Large intestine (tissue), 3 donors: ENCODE data around the gene CMIP. TPM values are rescaled to one million over a fixed set of nuclear protein-coding genes. Genes with fewer than 3 reads are reported as not detected.

Source experiments
- DNase-seq, 2 donors: peaks; one replicate each; pipeline versions ENCODE4 v3.0.0 to v3.0.0-alpha.2; 2013
- H3K27ac ChIP-seq: one replicate; pipeline ENCODE4 v1.5.1; 2013; ENCODE audit warnings: low read length
- H3K27me3 ChIP-seq: 2 replicates; pipeline ENCODE4 v1.6.1; 2013; ENCODE audit warnings: low read length; ENCODE audit not compliant: control insufficient read depth, insufficient read depth
- H3K36me3 ChIP-seq: 2 replicates; pipeline ENCODE4 v1.6.1; 2013; ENCODE audit warnings: low read length; ENCODE audit not compliant: control insufficient read depth, insufficient read depth
- H3K4me1 ChIP-seq: one replicate; pipeline ENCODE4 v1.6.1; 2013; ENCODE audit warnings: low read length; ENCODE audit not compliant: control insufficient read depth, insufficient read depth
- H3K4me3 ChIP-seq: one replicate; pipeline ENCODE4 v1.5.1; 2013; ENCODE audit warnings: low read length
- H3K9me3 ChIP-seq: one replicate; pipeline ENCODE4 v1.6.1; 2013; ENCODE audit warnings: mild to moderate bottlenecking, low read depth, low read length, moderate library complexity; ENCODE audit not compliant: control insufficient read depth
- WGBS: methylation state at CpG from one replicate; pipeline ENCODE4 v1.1.5; 2013; ENCODE audit warnings: low lambda C conversion rate; ENCODE audit not compliant: insufficient coverage; 5-methylcytosine and 5-hydroxymethylcytosine counted together
- polyA plus RNA-seq: library from polyadenylated mRNA; unstranded; fragments of 120-200 nt; gene quantifications from one replicate; pipeline ENCODE4 v1.2.1, GENCODE V29; 2013

The CMIP gene
- polyA plus RNA-seq, 1 donor: 64.5 TPM

DNA sequence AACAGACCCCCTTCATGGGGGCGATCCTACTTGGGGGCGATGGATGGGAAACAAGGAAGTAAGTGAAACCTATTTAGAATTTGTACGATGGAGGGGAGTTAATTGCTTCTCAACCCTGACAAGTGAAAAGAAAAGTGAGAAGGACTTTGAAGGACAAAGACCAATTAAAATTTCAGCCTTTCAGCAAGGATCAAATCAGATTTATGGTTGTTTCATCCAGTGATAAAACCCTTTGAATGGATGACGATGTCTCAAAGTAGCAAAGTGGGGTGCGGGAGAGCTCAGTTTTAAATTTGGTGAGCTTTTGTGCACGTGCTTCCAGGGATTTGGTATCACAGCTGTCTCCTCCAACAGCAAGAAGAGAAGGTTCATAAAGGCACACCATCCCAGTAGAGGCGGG lies 51.7 kb downstream of the CMIP start:
- no peak overlapping the region for H3K4me3 ChIP-seq
- no peaks in the 10 kb centered on the region for H3K27me3 ChIP-seq
- H3K36me3 ChIP-seq: peaks cover 19% of the 10 kb centered on the region
- WGBS: no CpG with 5 or more reads among the region's 7 CpGs
- no peak for DNase-seq
- H3K9me3 ChIP-seq: no peaks in the 10 kb centered on the region
- no peak overlapping the region for H3K27ac ChIP-seq
- H3K4me1 ChIP-seq: peaks cover 48% of the 10 kb centered on the region

DNA sequence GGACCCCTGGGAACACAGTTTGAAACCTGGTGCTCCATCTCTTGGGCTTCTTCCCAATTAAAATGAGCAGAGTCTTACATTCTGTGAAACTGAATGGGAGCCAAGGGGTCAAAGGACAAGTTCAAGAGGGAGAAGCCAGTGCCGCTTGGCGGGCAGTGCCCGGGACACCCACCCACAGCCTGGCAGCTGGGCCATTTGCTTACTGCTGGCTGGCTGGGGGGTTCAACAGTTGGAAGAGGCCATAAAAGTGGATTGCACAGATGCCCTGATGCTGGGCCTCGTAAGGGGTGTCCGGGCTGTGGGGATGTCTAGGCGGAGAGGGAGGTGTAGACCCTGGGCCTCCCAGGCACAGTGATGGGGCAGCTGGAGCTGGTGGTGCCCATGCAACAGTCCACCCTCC lies 52.1 kb downstream of the CMIP start:
- H3K9me3 ChIP-seq: no peaks in the 10 kb centered on the region
- DNase-seq: no peak
- H3K4me1 ChIP-seq: peaks cover 48% of the 10 kb centered on the region
- H3K36me3 ChIP-seq: peaks cover 17% of the 10 kb centered on the region
- WGBS: no CpG with 5 or more reads among the region's 6 CpGs
- H3K27me3 ChIP-seq: no peaks in the 10 kb centered on the region
- no peak overlapping the region for H3K27ac ChIP-seq
- no peak overlapping the region for H3K4me3 ChIP-seq

DNA sequence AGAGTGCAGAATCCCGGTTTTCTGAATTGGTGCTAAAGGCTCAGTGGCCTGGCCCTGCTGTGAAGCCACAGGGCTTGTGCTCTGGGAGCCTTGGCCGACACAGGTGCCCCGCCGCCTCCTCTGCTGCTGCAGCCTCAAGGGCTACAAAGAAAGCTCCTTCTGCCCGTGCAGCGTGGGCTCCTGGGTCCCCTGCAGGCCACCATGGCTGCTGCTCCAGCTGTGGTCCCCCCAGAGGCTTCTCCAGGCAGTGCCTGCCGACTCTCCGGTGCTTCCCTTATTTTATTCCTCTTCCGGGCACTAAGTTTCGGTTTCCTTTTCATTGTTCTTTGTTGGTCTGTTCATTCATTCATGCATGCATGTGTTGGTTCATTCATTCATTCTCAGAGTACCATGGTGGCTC lies 53.1 kb downstream of the CMIP start:
- no peak for DNase-seq
- no peak overlapping the region for H3K27ac ChIP-seq
- peaks cover 48% of the 10 kb centered on the region for H3K4me1 ChIP-seq
- H3K27me3 ChIP-seq: no peaks in the 10 kb centered on the region
- H3K36me3 ChIP-seq: peaks cover 15% of the 10 kb centered on the region
- H3K9me3 ChIP-seq: no peaks in the 10 kb centered on the region
- H3K4me3 ChIP-seq: no peak overlapping the region
- WGBS: 63% methylated on average over 2 of the region's 10 CpGs

DNA sequence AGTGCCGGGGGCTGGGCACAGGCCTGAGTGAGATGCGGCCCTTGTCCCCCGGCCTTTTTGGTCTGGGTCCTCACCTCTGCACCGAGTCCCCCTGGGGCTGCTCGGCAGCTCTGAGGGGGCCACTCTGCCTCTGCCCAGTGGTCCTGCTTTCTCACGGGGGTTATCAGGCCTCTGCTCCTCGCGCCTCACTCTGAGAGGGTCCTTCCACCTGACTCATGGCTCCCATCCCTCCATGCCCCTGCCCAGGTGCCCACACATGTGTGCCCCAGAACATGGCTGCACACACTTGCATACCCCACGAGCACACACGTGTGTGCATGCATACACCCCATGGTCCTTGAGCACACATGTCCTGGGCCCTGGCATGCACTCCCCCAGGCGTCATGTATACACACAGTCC lies 53.7 kb downstream of the CMIP start:
- peaks cover 44% of the 10 kb centered on the region for H3K4me1 ChIP-seq

DNA sequence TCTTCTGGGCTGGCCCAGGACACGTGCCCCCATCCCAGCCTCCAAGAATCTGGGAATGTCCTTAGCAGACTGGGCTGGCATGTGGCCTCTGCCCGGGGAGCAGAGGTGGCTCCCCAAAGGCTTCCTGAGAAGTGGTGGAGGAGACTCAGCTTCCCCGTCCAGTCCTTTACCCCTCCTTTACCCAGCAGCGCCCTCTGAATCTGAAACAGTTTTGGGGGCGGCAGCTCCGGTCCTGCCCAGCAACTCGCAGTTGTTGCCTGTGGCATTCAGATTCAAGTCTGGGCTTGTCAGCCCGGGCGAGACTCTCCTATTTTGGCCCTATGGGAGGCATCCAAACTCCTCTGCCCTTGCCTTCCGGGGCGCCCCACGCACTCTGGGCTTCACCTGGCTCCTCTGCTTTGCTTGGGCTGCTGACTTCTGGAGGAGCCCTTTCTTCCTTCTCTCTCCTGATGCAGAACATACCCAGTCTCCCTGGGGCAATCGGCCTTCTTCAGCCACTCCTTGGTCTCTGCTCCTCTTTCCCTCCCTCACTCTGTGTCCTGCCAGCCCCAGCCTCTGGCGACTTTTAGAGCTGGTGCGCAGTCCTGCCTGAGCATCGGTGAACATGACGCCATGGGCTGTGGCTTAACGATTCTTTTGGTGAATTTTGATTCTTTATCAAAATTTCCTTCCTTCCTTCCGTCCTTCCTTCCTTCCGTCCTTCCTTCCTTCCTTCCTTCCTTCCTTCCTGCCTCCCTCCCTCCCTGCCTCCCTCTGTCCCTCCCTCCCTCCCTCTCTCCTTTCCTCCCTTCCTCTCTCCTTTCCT lies 55.2 kb downstream of the CMIP start:
- H3K9me3 ChIP-seq: no peaks in the 10 kb centered on the region
- WGBS: 68% methylated on average over 4 of the region's 20 CpGs
- no peak for DNase-seq
- peaks cover 34% of the 10 kb centered on the region for H3K4me1 ChIP-seq
- H3K36me3 ChIP-seq: peaks cover 14% of the 10 kb centered on the region
- H3K27me3 ChIP-seq: no peaks in the 10 kb centered on the region
- H3K27ac ChIP-seq: no peak overlapping the region
- H3K4me3 ChIP-seq: no peak overlapping the region

More for the DNA sequence above, 53.7 kb downstream of the CMIP start:
- Histone ChIP-seq H3K4me3 (no peak overlapping the region), H3K27ac (no peak overlapping the region), H3K9me3 (no peaks in the 10 kb centered on the region), H3K36me3 (peaks cover 20% of the 10 kb centered on the region), H3K27me3 (no peaks in the 10 kb centered on the region)
- no peak for DNase-seq
- 80% methylated on average over 1 of the region's 11 CpGs for WGBS

DNA sequence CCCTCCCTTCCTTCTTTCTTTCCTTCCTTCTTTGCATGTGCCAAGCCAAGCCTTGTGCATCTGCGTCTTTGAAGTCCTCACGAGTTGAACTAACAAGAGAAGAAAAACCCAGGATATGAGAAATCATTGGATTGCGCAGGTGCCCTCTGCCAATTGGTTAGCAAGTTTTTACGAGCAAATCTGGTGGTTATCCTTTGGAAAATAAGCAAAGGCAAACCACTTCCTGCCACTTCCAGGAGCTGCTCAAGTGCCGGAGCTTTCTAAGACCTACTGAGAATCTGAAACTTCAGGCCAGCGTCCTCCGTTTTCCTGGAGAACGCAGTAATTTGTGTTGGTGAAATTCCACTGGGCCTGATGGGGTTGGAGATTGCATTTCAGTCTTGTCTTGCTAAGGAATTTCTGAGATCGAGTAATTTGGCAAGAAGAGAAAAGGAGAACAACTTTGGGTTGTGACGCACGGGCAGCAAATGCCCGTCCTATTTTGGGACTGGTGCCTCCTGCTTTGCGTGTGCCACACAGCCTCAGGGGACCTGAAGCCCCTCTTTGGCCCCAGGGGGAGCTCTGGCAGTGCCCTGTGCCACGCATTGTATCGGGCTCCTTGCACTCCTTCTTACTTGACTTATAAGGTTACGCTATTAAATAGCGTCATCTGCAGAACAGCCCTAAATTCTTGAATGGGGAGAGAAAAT lies 56.4 kb downstream of the CMIP start:
- WGBS: 100% methylated on average over 1 of the region's 17 CpGs
- DNase-seq: no peak
- H3K36me3 ChIP-seq: peaks cover 14% of the 10 kb centered on the region
- peak overlapping the region; percentile 44 for H3K27ac ChIP-seq
- H3K27me3 ChIP-seq: no peaks in the 10 kb centered on the region
- no peaks in the 10 kb centered on the region for H3K9me3 ChIP-seq
- H3K4me1 ChIP-seq: peaks cover 29% of the 10 kb centered on the region
- no peak overlapping the region for H3K4me3 ChIP-seq

DNA sequence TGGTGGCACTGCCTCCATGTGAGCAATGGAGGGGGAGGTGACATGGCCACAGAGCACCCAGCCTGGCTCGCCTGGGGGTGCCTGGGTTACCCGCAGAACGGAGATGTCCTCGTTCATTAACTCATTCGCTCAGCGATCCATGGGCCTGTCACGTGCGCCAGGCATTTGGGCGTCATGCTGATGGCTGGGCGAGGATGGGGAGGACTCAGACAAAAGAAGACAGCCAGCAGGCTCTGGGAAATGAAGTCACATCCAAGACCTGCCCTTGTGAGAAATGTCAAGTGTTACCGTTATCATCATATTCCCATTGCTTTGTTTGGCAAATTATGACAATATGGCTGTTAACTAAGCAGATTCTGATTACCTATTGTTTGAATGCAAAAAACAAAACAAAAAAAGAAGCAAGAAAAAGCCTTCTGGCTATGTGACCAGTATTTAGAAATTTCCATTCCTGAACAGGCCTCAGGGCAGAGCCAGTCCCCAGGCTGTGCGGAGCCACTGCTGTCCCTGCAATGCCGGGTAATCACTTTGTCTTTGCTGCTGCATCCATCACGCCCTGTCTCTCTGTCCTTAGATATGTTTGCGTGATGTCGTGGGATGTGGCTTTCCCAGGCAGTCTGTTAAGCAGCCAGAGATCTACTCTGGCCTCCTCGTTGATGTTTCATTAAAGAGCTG lies 57.9 kb downstream of the CMIP start:
- Histone ChIP-seq H3K9me3 (no peaks in the 10 kb centered on the region), H3K36me3 (peaks cover 14% of the 10 kb centered on the region), H3K27me3 (no peaks in the 10 kb centered on the region), H3K27ac (no peak overlapping the region), H3K4me1 (peaks cover 14% of the 10 kb centered on the region), H3K4me3 (no peak overlapping the region)
- WGBS: no CpG with 5 or more reads among the region's 17 CpGs
- no peak for DNase-seq

DNA sequence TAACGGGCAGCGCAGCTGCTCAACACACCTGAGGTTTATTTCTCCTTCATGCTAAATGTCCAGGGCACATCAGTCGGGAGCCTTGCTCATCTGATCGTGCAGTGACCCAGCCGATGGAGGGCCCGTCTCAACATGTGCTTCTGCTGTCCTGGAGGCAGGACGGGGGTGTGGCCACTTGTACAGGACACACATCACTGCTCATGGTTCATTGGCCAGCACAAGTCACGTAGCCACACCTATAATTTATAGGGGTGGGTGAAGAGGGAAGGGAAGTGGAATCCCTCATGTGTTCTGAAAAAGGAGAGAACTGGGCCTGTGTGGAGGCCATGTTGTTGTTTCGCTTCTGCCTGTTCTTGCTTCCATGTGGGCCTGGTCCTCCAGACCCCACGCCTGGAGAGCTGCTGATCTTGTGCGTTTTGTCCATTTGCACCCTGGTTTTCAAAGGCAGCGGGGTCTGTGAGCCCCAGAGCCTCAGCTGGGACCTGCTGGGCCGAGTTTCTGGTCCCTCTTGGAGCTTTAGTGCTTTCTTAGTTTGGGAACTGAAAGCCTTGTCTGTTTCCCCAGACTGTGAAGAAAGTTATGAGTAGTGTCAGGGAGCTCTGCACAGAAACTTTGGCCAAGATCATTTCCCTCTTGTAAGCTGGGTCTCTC lies 60.5 kb downstream of the CMIP start:
- no peak overlapping the region for H3K27ac ChIP-seq

DNA sequence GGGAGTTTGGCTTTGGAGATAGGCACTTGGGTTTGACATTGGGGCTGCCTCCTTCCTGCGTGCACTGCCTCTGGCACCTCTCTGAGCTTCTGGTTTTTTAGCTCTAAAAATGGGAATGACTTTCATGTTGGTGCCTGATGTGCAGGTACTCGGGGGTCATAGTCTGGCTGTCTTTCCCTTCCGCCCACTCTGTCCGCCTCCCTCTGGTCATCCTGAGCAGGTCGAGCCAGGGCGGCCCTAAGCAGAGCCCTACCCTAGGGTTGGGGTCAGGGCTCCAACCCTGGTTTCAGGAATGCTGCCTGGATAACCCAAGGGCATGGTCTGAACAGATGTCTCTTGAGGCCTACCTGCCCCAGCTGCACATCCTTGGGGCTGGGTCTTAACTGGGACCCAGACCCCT lies 64.8 kb downstream of the CMIP start:
- no peaks in the 10 kb centered on the region for H3K9me3 ChIP-seq
- no peak overlapping the region for H3K4me3 ChIP-seq
- H3K27me3 ChIP-seq: no peaks in the 10 kb centered on the region
- no peak overlapping the region for H3K27ac ChIP-seq
- peaks cover 7% of the 10 kb centered on the region for H3K36me3 ChIP-seq
- no CpG with 5 or more reads among the region's 6 CpGs for WGBS
- no peak for DNase-seq
- H3K4me1 ChIP-seq: peaks cover 6% of the 10 kb centered on the region

More for the DNA sequence above, 60.5 kb downstream of the CMIP start:
- no peak for DNase-seq
- peaks cover 6% of the 10 kb centered on the region for H3K4me1 ChIP-seq
- no peaks in the 10 kb centered on the region for H3K9me3 ChIP-seq
- no CpG with 5 or more reads among the region's 13 CpGs for WGBS
- no peaks in the 10 kb centered on the region for H3K27me3 ChIP-seq
- peaks cover 10% of the 10 kb centered on the region for H3K36me3 ChIP-seq
- no peak overlapping the region for H3K4me3 ChIP-seq

DNA sequence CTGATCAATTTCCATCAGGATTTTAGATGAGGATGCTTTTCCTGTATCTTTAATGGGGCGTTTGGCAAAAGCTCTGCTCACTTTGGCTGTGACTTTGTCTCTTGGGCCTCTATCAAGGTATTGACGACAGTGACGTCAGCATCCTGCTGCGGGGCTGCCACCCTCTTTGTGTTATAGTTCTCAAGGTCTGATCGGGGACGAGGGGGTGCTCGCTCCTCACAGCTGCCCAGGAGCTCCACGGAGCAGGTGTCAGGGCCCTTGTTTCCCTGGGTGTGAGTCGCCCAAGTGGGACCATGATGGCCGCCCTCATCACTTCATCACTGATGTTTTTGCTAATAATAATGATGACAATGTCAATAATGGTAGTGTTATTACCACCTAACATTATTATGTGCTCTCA lies 65.4 kb downstream of the CMIP start:
- Histone ChIP-seq H3K4me3 (no peak overlapping the region), H3K36me3 (peaks cover 7% of the 10 kb centered on the region), H3K27ac (no peak overlapping the region), H3K4me1 (peaks cover 6% of the 10 kb centered on the region), H3K9me3 (no peaks in the 10 kb centered on the region), H3K27me3 (no peaks in the 10 kb centered on the region)
- no peak for DNase-seq
- WGBS: no CpG with 5 or more reads among the region's 10 CpGs
